ENCODE measurements around the gene SH2D6. TPM values are rescaled to one million over a fixed set of nuclear protein-coding genes. Genes with fewer than 3 reads are reported as not detected.

SH2D6 gene
- total RNA-seq, 2 donors from 2014 or later = 0.26 to 15.5 TPM

DNA sequence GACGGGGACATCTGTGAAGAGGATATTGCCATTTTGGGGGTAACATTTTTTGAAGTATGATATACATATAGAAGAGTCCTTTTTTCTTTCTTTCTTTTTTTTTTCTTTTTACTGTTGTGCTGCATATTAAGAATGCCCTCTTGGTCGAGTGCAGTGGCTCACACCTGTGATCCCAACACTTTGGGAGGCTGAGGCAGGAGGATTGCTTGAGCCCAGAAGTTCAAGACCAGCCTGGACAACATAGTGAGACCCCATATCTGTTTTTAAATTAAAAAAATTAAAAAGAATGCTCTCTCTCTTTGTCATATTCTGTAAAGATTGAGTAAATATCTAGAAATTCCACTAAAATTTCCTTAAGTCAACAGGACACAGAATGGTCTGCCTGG is 3.6 kb downstream of the SH2D6 start:
- ATAC-seq = no peak
- WGBS, 2 donors = 52 to 55% methylated on average over 2 of the region's 2 CpGs

DNA sequence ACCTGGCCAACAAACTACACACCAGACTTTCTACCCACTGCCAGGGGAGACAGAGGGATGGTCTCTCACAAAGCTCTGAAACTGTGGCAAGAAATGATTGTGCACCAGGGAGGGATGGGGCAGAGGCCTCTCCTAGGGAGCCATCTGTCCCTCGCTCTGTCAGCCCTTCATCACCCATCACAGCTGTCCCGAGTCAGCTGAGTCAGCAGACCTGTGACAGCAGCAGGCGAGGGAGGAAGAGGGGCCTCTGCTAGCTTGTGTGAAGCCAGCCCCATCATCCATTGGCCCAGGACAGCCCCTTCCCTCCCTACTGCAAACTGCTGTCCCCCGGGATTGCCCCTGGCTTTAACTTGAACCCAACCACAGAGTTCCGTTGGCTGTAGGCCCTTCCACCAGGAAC is 5.0 kb downstream of the SH2D6 start:
- DNase-seq = no peak
- WGBS, 2 donors = 75 to 100% methylated on average over 2 to 5 of the region's 5 CpGs
- TF ChIP-seq POLR2A (IDR thresholded peaks at IDR 0.05) = no peak
- TF ChIP-seq, protein P1, sequence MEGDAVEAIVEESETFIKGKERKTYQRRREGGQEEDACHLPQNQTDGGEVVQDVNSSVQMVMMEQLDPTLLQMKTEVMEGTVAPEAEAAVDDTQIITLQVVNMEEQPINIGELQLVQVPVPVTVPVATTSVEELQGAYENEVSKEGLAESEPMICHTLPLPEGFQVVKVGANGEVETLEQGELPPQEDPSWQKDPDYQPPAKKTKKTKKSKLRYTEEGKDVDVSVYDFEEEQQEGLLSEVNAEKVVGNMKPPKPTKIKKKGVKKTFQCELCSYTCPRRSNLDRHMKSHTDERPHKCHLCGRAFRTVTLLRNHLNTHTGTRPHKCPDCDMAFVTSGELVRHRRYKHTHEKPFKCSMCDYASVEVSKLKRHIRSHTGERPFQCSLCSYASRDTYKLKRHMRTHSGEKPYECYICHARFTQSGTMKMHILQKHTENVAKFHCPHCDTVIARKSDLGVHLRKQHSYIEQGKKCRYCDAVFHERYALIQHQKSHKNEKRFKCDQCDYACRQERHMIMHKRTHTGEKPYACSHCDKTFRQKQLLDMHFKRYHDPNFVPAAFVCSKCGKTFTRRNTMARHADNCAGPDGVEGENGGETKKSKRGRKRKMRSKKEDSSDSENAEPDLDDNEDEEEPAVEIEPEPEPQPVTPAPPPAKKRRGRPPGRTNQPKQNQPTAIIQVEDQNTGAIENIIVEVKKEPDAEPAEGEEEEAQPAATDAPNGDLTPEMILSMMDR (IDR thresholded peaks at IDR 0.05) = no peak
- H3K27me3 ChIP-seq = no peaks in the 10 kb centered on the region
- no peaks in the 10 kb centered on the region for H3K36me3 ChIP-seq (replicated peaks in 1 of 2; ENCODE audit: insufficient read depth in 1 of 2, low read depth in 2 of 2)
- H3K4me3 ChIP-seq = no peak overlapping the region
- peaks cover 0 to 2% (median 0%) of the 10 kb centered on the region in 3 donors for H3K9me3 ChIP-seq
- peaks cover 93% of the 10 kb centered on the region for H3K4me1 ChIP-seq
- ATAC-seq = no peak
- intact Hi-C loops (cut with DNase I) = loop anchor here (5.0 kb wide), 1 partner anchor 129 kb away; no protein-coding TSS in a partner anchor
- H3K27ac ChIP-seq = peak overlapping the region; percentile 10 to 96 (median 94)

More for the DNA sequence above, 3.6 kb downstream of the SH2D6 start:
- no peaks in the 10 kb centered on the region for H3K36me3 ChIP-seq (replicated peaks in 1 of 2; ENCODE audit: insufficient read depth in 1 of 2, low read depth in 2 of 2)
- TF ChIP-seq, protein P1 (IDR thresholded peaks at IDR 0.05) = no peak
- no peak for TF ChIP-seq POLR2A (IDR thresholded peaks at IDR 0.05)
- peak overlapping the region; percentile 91 to 96 (median 94) for H3K27ac ChIP-seq
- peaks cover 0 to 2% (median 0%) of the 10 kb centered on the region in 3 donors for H3K9me3 ChIP-seq
- DNase-seq = no peak
- intact Hi-C loops (cut with DNase I) = loop anchor here (5.0 kb wide), 1 partner anchor 130 kb away; no protein-coding TSS in a partner anchor
- no peaks in the 10 kb centered on the region for H3K27me3 ChIP-seq
- peaks cover 89% of the 10 kb centered on the region for H3K4me1 ChIP-seq
- H3K4me3 ChIP-seq = no peak overlapping the region

DNA sequence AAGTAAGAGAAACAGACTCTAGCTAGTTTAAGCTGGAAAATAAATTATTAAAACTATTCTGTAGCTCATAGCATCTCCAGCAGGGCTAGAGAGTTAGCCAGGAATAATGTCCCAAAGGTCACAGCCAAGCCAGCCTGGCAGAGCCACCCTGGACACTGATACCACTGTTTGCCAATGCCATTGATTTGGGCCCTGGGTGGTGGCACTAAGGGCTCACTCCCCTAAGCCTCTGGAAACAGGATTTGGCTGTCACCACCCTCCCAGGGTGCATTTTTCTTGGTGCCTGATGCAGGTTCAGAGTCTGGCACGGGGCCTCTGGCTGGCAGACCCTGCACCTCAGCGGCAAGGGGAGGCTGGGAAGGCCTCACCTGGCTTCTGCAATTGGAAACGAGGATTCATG is 7.1 kb downstream of the SH2D6 start:
- Histone ChIP-seq H3K27me3 (no peaks in the 10 kb centered on the region), H3K27ac (peak overlapping the region; percentile 47 to 69 (median 60)), H3K4me1 (peaks cover 74% of the 10 kb centered on the region), H3K36me3 (replicated peaks in 1 of 2; ENCODE audit: insufficient read depth in 1 of 2, low read depth in 2 of 2) (no peaks in the 10 kb centered on the region), H3K4me3 (no peak overlapping the region), H3K9me3 (peaks cover 0 to 2% (median 0%) of the 10 kb centered on the region in 3 donors)
- ATAC-seq (peak; percentile 7), DNase-seq (peak; percentile 68 to 78 (median 76))
- intact Hi-C loops (cut with DNase I) = no loop called here
- 0 to 17% methylated on average over 1 to 3 of the region's 3 CpGs for WGBS, 2 donors
- TF ChIP-seq, protein P1 (IDR thresholded peaks at IDR 0.05) = peak in 3 of 7 experiments; percentile 5 to 23 (median 15)
- TF ChIP-seq POLR2A (IDR thresholded peaks at IDR 0.05) = no peak

DNA sequence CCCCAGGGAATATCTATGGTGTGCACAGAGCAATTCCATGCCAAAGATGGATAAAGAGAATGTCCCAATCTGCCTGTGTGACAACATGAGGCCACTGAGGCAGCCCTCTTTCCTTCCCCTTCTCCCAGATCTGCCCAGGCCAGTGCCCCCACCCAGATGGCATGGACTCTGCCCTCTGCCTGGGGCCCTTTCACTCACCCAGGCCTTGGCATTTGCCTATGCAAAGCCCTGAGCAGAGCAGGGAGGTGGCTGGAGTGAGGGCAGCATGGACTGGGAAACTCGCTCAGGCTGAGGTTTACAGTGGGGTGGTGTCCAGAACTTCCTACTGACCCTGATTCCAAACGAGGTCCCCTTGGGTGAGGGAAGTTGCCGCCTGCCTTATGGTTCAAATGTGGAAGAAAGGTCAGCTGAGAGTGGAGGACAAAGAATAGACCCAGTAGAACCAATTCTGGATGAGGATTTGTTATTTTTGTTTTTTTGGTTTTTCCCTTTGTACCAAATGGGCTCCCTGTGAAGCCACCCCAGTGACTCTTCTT is 8.9 kb downstream of the SH2D6 start:
- H3K4me1 ChIP-seq = peaks cover 56% of the 10 kb centered on the region
- DNase-seq (no peak), ATAC-seq (no peak)
- intact Hi-C loops (cut with DNase I) = no loop called here
- H3K4me3 ChIP-seq = no peak overlapping the region
- TF ChIP-seq, protein P1 (IDR thresholded peaks at IDR 0.05) = no peak
- no peak for TF ChIP-seq POLR2A (IDR thresholded peaks at IDR 0.05)
- 51 to 53% methylated on average over 3 of the region's 3 CpGs for WGBS, 2 donors
- no peaks in the 10 kb centered on the region for H3K36me3 ChIP-seq (replicated peaks in 1 of 2; ENCODE audit: insufficient read depth in 1 of 2, low read depth in 2 of 2)
- H3K9me3 ChIP-seq = peaks cover 0 to 2% (median 0%) of the 10 kb centered on the region in 3 donors
- no peaks in the 10 kb centered on the region for H3K27me3 ChIP-seq
- peak overlapping the region in 1 of 4 donors; percentile 69 for H3K27ac ChIP-seq

All from body of pancreas (tissue), 4 donors.